ENCODE data around the gene TOX3. TPM values are rescaled to one million over a fixed set of nuclear protein-coding genes. Genes with fewer than 3 reads are reported as not detected.
A peak's percentile ranks its signal among the peaks of the same experiment; 100 is the strongest.

Gene TOX3
- total and polyA plus RNA-seq, 4 donors = 1.3 to 3.5 (median 2.4) TPM

DNA sequence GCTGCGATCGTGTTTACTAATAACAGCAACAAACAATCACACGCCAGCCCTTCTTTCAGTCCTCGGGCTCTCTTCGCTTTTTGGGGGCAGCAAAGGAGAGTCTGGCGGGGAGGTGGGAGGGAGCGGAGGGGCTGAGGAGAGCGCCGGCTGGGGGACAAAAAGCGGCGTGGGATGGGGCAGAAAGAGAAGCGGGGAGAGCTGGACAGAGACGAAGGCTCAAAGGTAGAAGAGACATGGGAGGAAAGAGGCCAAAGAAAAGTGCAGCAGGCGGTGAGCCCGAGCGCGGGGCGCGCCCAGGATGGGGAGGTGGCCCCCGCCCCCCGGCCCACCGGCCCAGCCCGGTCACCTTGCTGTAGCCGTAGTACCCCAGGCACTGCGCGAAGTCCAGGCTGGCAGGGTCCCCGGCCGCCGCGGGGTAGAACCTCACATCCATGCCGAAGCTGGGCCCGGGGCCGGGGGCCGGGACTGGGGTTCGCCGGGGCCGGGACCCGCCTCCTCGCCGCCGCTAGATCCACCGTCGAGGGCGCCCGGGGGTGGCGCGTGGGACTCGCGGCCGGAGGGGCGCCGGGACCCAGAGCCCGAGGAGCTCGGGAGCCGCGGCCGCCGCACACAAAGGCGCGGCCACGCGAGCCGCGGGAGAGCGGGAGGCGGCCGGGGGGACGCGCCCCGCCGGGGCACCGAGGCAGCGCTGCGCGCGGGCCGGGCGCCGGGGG lies 496 bp downstream of the TOX3 start:
- Histone ChIP-seq H3K4me1 (ENCODE audit: control insufficient read depth in 4 of 4, insufficient read depth in 4 of 4, low read length in 3 of 4) (peaks cover 7 to 30% (median 22%) of the 10 kb centered on the region in 4 donors), H3K9ac (ENCODE audit: low read depth in 1 of 2, low read length in 2 of 2) (peak overlapping the region in 1 of 2 donors; percentile 68), H3K9me3 (ENCODE audit: control insufficient read depth in 4 of 4, low read length in 3 of 4) (no peaks in the 10 kb centered on the region), H3K4me3 (ENCODE audit: low read depth in 1 of 3, low read length in 3 of 3) (peak overlapping the region; percentile 47 to 94 (median 84)), H3K36me3 (ENCODE audit: control insufficient read depth in 4 of 4, insufficient read depth in 3 of 4, low read depth in 1 of 4, low read length in 3 of 4) (no peaks in the 10 kb centered on the region), H3K27me3 (ENCODE audit: control insufficient read depth in 4 of 4, insufficient read depth in 4 of 4, low read length in 3 of 4) (no peaks in the 10 kb centered on the region), H3K27ac (ENCODE audit: low read depth in 1 of 2, low read length in 2 of 2) (peak overlapping the region in 1 of 2 donors; percentile 68)
- TF ChIP-seq, protein P1, sequence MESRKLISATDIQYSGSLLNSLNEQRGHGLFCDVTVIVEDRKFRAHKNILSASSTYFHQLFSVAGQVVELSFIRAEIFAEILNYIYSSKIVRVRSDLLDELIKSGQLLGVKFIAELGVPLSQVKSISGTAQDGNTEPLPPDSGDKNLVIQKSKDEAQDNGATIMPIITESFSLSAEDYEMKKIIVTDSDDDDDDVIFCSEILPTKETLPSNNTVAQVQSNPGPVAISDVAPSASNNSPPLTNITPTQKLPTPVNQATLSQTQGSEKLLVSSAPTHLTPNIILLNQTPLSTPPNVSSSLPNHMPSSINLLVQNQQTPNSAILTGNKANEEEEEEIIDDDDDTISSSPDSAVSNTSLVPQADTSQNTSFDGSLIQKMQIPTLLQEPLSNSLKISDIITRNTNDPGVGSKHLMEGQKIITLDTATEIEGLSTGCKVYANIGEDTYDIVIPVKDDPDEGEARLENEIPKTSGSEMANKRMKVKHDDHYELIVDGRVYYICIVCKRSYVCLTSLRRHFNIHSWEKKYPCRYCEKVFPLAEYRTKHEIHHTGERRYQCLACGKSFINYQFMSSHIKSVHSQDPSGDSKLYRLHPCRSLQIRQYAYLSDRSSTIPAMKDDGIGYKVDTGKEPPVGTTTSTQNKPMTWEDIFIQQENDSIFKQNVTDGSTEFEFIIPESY (IDR thresholded peaks at IDR 0.05) = no peak
- TF ChIP-seq NR2F2 (IDR thresholded peaks at IDR 0.05) (no peak), GABPA (IDR thresholded peaks at IDR 0.05 in 1 of 2, conservative IDR thresholded peaks at IDR 0.05 in 1 of 2) (no peak), RXRA (IDR thresholded peaks at IDR 0.05) (no peak), FOXA2 (IDR thresholded peaks at IDR 0.05) (no peak), RAD21 (IDR thresholded peaks at IDR 0.05) (no peak), EGR1 (IDR thresholded peaks at IDR 0.05; ENCODE audit: low read depth in 2 of 2) (no peak)
- TF ChIP-seq, protein P2, sequence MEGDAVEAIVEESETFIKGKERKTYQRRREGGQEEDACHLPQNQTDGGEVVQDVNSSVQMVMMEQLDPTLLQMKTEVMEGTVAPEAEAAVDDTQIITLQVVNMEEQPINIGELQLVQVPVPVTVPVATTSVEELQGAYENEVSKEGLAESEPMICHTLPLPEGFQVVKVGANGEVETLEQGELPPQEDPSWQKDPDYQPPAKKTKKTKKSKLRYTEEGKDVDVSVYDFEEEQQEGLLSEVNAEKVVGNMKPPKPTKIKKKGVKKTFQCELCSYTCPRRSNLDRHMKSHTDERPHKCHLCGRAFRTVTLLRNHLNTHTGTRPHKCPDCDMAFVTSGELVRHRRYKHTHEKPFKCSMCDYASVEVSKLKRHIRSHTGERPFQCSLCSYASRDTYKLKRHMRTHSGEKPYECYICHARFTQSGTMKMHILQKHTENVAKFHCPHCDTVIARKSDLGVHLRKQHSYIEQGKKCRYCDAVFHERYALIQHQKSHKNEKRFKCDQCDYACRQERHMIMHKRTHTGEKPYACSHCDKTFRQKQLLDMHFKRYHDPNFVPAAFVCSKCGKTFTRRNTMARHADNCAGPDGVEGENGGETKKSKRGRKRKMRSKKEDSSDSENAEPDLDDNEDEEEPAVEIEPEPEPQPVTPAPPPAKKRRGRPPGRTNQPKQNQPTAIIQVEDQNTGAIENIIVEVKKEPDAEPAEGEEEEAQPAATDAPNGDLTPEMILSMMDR (IDR thresholded peaks at IDR 0.05; ENCODE audit: low read depth, low read length, missing input control) = no peak
- TF ChIP-seq, protein P3, sequence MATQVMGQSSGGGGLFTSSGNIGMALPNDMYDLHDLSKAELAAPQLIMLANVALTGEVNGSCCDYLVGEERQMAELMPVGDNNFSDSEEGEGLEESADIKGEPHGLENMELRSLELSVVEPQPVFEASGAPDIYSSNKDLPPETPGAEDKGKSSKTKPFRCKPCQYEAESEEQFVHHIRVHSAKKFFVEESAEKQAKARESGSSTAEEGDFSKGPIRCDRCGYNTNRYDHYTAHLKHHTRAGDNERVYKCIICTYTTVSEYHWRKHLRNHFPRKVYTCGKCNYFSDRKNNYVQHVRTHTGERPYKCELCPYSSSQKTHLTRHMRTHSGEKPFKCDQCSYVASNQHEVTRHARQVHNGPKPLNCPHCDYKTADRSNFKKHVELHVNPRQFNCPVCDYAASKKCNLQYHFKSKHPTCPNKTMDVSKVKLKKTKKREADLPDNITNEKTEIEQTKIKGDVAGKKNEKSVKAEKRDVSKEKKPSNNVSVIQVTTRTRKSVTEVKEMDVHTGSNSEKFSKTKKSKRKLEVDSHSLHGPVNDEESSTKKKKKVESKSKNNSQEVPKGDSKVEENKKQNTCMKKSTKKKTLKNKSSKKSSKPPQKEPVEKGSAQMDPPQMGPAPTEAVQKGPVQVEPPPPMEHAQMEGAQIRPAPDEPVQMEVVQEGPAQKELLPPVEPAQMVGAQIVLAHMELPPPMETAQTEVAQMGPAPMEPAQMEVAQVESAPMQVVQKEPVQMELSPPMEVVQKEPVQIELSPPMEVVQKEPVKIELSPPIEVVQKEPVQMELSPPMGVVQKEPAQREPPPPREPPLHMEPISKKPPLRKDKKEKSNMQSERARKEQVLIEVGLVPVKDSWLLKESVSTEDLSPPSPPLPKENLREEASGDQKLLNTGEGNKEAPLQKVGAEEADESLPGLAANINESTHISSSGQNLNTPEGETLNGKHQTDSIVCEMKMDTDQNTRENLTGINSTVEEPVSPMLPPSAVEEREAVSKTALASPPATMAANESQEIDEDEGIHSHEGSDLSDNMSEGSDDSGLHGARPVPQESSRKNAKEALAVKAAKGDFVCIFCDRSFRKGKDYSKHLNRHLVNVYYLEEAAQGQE (IDR thresholded peaks at IDR 0.05) = no peak
- TF ChIP-seq, protein P4, sequence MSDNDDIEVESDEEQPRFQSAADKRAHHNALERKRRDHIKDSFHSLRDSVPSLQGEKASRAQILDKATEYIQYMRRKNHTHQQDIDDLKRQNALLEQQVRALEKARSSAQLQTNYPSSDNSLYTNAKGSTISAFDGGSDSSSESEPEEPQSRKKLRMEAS (IDR thresholded peaks at IDR 0.05) = no peak
- TF ChIP-seq, protein P5, sequence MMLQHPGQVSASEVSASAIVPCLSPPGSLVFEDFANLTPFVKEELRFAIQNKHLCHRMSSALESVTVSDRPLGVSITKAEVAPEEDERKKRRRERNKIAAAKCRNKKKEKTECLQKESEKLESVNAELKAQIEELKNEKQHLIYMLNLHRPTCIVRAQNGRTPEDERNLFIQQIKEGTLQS (IDR thresholded peaks at IDR 0.05) = no peak
- DNase-seq (ENCODE audit: low spot score) = no peak
- WGBS = 3% methylated on average over 79 of the region's 79 CpGs

DNA sequence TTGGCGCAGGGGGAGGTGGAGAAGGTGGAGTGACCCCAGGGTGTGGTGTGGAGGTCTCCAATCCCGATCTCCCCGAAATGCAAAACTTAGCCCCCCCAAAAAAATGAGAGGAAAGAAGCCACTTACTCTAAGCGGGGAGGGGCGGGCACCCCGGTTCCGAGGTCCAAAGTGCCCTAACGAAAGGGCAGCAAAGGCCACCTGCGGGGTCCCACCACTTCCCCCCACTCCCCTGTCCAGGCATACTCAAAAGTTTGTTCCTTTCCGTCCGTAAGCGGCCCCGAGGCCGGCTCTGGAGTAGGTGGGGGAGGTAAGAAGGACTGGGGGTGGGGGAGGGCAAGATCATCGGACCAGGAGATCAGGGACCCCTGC lies 1.1 kb downstream of the TOX3 start:
- H3K9me3 ChIP-seq (ENCODE audit: control insufficient read depth in 4 of 4, low read length in 3 of 4) = no peaks in the 10 kb centered on the region
- peak overlapping the region; percentile 47 to 94 (median 84) for H3K4me3 ChIP-seq (ENCODE audit: low read depth in 1 of 3, low read length in 3 of 3)
- no peaks in the 10 kb centered on the region for H3K36me3 ChIP-seq (ENCODE audit: control insufficient read depth in 4 of 4, insufficient read depth in 3 of 4, low read depth in 1 of 4, low read length in 3 of 4)
- peak overlapping the region; percentile 28 to 68 for H3K27ac ChIP-seq (ENCODE audit: low read depth in 1 of 2, low read length in 2 of 2)
- peaks cover 7 to 30% (median 22%) of the 10 kb centered on the region in 4 donors for H3K4me1 ChIP-seq (ENCODE audit: control insufficient read depth in 4 of 4, insufficient read depth in 4 of 4, low read length in 3 of 4)
- no peak for DNase-seq (ENCODE audit: low spot score)
- H3K9ac ChIP-seq (ENCODE audit: low read depth in 1 of 2, low read length in 2 of 2) = peak overlapping the region; percentile 33 to 68
- H3K27me3 ChIP-seq (ENCODE audit: control insufficient read depth in 4 of 4, insufficient read depth in 4 of 4, low read length in 3 of 4) = no peaks in the 10 kb centered on the region
- WGBS = 2% methylated on average over 15 of the region's 15 CpGs
- TF ChIP-seq FOXA1 (IDR thresholded peaks at IDR 0.05) = no peak
- peak in 1 of 2 donors; percentile 17 for TF ChIP-seq HNF4A (conservative IDR thresholded peaks at IDR 0.05)

Measured in liver (tissue), 9 donors.